Measurements from ENCODE around the gene PLAAT4. TPM values are rescaled to one million over a fixed set of nuclear protein-coding genes. Genes with fewer than 3 reads are reported as not detected.
A peak's percentile ranks its signal among the peaks of the same experiment; 100 is the strongest.

PLAAT4 gene
- total RNA-seq, 4 donors from 2014 or later = 18.0 to 40.5 (median 35.9) TPM

DNA sequence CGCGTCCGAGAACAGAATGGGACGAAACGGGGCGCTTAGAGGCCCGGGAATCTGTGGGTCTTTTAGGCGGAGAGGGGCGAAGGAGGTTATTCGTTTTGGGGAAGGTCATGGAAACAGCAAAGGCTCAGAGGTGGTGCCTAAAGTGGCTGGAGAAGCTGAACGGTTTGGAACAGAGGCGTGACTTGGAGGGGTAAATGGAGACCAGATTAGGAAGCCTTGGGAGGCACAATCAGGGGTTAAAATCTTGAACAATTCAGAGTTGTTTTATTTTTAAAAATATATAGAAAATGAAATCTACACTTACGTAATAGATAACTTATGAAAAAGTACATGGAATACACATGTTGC lies 45.4 kb upstream of the PLAAT4 start:
- H3K27me3 ChIP-seq = no peaks in the 10 kb centered on the region
- H3K36me3 ChIP-seq = no peaks in the 10 kb centered on the region
- H3K4me1 ChIP-seq = peaks cover 7 to 38% (median 11%) of the 10 kb centered on the region in 3 donors
- H3K4me3 ChIP-seq = peak overlapping the region; percentile 70 to 93
- no peak for ATAC-seq
- no peak for TF ChIP-seq POLR2AphosphoS5 (IDR thresholded peaks at IDR 0.05)
- TF ChIP-seq POLR2A (IDR thresholded peaks at IDR 0.05) = no peak
- TF ChIP-seq EP300 (IDR thresholded peaks at IDR 0.05) = no peak
- no peak for TF ChIP-seq CTCF (IDR thresholded peaks at IDR 0.05)
- 1 to 2% methylated on average over 13 of the region's 13 CpGs for WGBS, 2 donors (ENCODE audit: low coverage in 1 of 2)
- H3K27ac ChIP-seq = peak overlapping the region; percentile 82 to 93 (median 90)
- no peaks in the 10 kb centered on the region for H3K9me3 ChIP-seq

- ATAC-seq = no peak
- H3K4me3 ChIP-seq = peak overlapping the region; percentile 70 to 93
- TF ChIP-seq CTCF (IDR thresholded peaks at IDR 0.05) (no peak), POLR2AphosphoS5 (IDR thresholded peaks at IDR 0.05) (no peak), POLR2A (IDR thresholded peaks at IDR 0.05) (no peak), EP300 (IDR thresholded peaks at IDR 0.05) (no peak)
- peak overlapping the region; percentile 58 to 93 (median 90) for H3K27ac ChIP-seq
- no peaks in the 10 kb centered on the region for H3K9me3 ChIP-seq
- H3K27me3 ChIP-seq = no peaks in the 10 kb centered on the region
- peaks cover 7 to 38% (median 11%) of the 10 kb centered on the region in 3 donors for H3K4me1 ChIP-seq
- H3K36me3 ChIP-seq = no peaks in the 10 kb centered on the region
- WGBS, 2 donors (ENCODE audit: low coverage in 1 of 2) = 32% methylated on average over 6 to 11 of the region's 11 CpGs
Measured at GRCh38 chr11:63491636-63492372, 44.8 kb upstream of the PLAAT4 start.

DNA sequence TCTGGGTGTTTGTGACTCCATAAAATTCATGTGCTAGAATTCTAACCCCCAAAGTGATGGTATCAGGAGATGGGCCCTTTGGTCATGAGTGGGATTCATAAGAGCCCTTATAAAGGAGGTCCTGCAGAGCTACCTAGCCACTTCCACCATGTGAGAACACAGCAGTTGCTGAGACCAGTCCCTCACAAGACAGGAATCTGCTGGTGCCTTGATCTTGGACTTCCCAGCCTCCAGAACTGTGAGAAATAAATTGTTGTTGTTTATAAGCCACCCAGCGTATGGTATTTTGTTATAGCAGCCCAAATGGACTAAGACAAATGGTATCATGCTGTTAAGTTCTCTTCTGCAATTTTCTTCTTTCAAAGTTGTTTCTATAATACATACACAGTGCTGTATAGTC lies 44.2 kb upstream of the PLAAT4 start:
- Histone ChIP-seq H3K36me3 (no peaks in the 10 kb centered on the region), H3K9me3 (no peaks in the 10 kb centered on the region), H3K27me3 (no peaks in the 10 kb centered on the region), H3K4me3 (no peak overlapping the region), H3K4me1 (peaks cover 7 to 38% (median 11%) of the 10 kb centered on the region in 3 donors), H3K27ac (peak overlapping the region in 2 of 4 donors; percentile 89 to 91)
- TF ChIP-seq POLR2A (IDR thresholded peaks at IDR 0.05) = no peak
- no peak for ATAC-seq
- 93 to 100% methylated on average over 1 of the region's 1 CpG for WGBS, 2 donors (ENCODE audit: low coverage in 1 of 2)

DNA sequence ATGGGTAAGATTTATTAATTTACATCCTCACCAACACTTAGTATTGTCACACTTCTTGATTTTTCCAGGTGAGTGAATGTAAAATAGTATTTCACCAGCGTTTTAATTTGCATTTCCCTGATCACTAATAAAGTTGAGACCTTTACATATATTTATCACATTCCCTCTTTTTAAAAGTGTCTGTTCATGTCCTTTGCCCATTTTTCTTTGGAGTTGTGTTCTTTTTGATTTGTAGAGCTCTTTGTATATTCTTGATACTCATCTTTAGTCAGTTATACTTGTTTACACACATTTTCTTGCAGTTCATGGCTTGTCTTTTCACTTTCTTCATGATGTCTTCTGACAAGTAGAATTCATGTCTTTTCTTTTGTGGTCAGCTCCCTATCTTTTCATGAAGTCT lies 43.5 kb upstream of the PLAAT4 start:
- Histone ChIP-seq H3K27me3 (no peaks in the 10 kb centered on the region), H3K9me3 (no peaks in the 10 kb centered on the region), H3K36me3 (no peaks in the 10 kb centered on the region), H3K4me3 (no peak overlapping the region), H3K4me1 (peaks cover 7 to 38% (median 11%) of the 10 kb centered on the region in 3 donors), H3K27ac (no peak overlapping the region)
- WGBS, 2 donors (ENCODE audit: low coverage in 1 of 2) = 93 to 100% methylated on average over 1 of the region's 1 CpG
- ATAC-seq = no peak
- no peak for TF ChIP-seq POLR2AphosphoS5 (IDR thresholded peaks at IDR 0.05)
- TF ChIP-seq POLR2A (IDR thresholded peaks at IDR 0.05) = no peak
- no peak for TF ChIP-seq EP300 (IDR thresholded peaks at IDR 0.05)
- TF ChIP-seq CTCF (IDR thresholded peaks at IDR 0.05) = no peak

DNA sequence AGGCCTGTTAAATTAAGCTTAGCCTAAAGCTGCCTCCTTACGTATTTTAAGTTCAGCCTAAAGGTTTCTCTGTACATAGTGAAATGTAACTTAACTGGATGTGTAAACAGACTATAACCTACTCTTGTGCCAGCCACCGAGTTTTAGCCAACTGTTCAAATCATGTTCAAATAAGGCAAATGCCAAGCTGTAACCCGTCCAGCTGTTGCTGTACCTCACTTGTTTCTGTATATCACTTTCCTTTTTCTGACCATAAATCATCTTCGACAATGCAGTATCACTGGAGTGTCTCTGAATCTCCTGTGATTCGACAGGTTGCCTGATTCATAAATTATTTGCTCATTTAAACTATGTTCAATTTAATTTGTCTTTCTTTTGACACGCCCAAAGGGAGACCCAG lies 41.6 kb upstream of the PLAAT4 start:
- TF ChIP-seq POLR2AphosphoS5 (IDR thresholded peaks at IDR 0.05) = no peak
- no peak for TF ChIP-seq CTCF (IDR thresholded peaks at IDR 0.05)
- no peak for TF ChIP-seq EP300 (IDR thresholded peaks at IDR 0.05)
- no peak for TF ChIP-seq POLR2A (IDR thresholded peaks at IDR 0.05)
- Histone ChIP-seq H3K9me3 (peaks cover 0 to 8% (median 0%) of the 10 kb centered on the region in 3 donors), H3K4me1 (peaks cover 3 to 24% (median 6%) of the 10 kb centered on the region in 3 donors), H3K4me3 (no peak overlapping the region), H3K27ac (peak overlapping the region in 1 of 4 donors; percentile 48), H3K36me3 (no peaks in the 10 kb centered on the region), H3K27me3 (no peaks in the 10 kb centered on the region)
- 44 to 73% methylated on average over 5 of the region's 6 CpGs for WGBS, 2 donors (ENCODE audit: low coverage in 1 of 2)
- ATAC-seq = no peak

Data from gastroesophageal sphincter (tissue), 4 donors.